GM03348 (cell line): ENCODE measurements around the gene CDON.

Source experiments
- DNase-seq: peaks from one replicate; pipeline ENCODE4 v3.0.0; 2012; ENCODE audit warnings: low spot score

CDON gene

GRCh38 chr11:125956391-125957134 lies 106.1 kb downstream of the CDON start:
- DNase-seq = no peak

- no peak for DNase-seq
These were observed 106.8 kb downstream of the CDON start for GRCh38 chr11:125955856-125956255.

DNA sequence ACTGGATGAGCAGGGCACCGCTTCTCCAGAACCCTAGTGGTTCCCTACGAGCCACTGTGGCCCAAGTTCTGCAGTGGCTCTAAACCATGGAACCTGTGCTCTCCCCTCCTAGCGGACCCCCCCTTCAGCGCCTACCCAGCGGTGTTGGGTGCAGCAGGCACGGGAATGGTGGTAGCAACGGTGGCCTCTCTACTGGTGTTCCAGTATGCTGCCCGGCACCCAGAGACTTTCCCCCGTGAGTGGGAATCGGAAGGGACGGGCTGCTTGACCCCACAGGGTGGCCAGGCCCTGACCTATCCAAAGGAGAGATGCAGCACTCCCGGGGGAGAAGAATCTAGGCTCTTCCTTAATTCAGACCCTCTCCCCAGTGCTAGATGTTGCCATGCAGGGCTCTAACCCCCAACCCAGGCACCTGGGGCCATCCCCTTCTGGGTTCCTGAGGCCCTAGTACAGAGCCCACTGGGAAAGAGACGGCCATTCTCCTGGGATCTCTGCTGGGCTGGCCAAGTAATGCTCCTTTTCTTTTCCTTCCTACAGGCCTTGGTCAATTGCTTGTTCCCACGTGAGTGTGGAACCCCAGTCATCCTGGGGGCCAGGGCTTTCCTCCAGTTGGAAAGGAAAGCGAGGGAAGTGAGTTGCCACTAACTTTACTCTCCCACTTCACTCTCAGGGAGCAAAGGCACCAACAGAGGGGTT lies 107.6 kb downstream of the CDON start:
- DNase-seq = no peak

GRCh38 chr11:125954123-125954944 lies 108.3 kb downstream of the CDON start:
- no peak for DNase-seq

DNA sequence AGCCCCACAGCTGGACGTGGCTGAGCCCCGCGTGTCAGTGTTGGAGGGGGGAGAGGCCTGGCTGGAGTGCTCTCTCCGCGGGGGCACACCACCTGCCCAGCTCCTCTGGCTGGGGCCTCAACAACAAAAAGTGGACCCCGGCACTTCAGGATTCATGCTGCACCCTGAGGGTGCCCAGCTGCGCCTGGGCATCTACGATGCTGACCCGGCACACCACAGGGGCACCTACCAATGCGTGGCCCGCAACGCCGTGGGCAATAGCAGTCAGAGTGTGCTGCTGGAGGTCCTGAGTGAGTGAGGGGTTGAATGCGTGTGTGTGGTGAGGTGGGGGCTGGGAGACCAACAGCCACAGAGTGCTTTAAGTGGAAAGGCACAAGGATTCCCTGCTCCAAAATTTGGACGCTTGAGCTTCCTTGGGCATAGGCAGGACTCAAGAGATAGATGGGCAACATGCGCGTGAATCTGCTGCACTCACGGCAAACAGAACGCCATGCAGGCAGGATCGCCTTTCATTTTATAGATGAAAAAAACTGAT lies 109.2 kb downstream of the CDON start:
- DNase-seq = no peak

GRCh38 chr11:125952973-125953372 lies 109.7 kb downstream of the CDON start:
- no peak for DNase-seq

DNA sequence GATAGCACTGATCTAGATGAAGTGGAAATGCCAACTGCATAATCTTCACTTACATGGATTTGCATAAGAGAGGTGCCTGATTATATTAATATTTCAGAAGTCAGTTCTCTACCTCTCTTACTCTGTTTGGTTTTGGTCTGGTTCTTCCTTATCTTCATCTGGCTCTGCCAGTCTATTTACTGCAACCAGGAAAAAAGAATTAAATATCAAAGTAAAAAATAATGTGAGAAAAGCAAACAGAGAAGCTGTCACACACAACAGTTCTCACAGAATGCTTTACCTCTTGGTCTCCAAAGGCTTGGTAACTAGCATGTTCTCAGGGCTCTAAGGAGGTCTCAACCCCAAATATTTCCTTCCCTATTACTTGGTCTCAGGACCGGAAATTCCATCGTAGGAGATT lies 110.1 kb downstream of the CDON start:
- no peak for DNase-seq

DNA sequence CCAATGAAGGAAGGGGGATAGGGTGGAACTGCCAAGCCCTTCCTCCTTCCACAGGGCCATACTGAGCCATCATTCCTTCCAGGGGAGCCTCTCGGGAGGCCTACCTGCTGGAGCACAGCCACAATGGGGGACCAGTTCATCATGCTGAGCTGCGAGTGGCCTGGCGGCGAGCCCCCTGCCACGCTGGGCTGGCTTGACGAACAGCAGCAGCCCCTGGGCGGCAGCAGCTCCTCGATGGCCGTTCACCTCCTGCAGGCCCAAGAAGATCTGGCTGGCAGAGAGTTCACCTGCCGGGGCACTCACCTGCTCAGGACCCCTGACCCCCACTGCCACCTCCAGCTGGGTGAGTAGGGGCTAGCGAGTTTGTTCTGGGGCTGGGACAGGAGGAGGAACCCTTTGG lies 110.9 kb downstream of the CDON start:
- DNase-seq = no peak

DNA sequence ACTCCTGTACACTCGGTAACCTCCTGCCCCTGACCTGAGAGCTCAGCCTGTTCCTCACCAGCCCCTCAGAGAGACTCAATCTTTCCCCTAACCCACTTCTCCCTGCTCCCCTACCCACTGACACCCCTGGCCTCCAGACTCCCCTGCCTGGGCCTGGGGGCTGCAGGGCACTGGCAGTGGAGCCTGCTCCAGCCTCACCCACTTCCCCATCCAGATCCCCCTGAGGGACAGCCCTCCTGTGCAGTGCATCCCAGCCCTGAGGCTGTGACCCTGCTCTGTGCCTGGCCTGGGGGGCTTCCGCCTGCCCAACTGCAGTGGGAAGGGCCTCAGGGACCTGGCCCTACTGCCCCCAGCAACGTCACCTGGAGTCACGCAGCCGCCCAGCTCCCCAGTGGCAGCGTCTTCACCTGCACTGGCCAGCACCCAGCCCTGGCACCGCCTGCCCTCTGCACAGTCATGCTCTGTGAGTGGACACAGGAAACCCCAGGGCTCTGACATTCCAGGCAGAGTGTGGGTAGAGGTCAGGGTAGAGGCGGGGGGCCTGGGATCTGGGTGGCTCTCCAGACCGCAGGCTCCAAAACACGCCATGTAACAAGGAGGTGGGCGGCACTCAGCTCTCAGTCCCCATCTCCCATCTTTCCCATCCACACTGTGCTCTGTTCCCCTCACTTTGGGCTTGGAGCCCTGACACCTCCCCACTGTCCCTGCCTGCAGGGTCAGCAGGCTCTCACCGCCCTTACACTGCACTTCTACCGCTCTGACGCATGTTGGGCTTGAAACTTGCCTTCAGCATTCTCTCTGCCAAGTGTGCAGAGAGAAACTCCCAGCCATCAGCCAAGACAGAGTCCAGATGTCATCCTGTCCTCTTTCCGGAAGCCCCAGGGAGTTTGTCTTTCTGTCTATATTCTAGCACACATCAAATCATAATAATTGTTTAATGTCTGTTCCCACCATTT lies 111.7 kb downstream of the CDON start:
- peak; percentile 45 for DNase-seq

DNA sequence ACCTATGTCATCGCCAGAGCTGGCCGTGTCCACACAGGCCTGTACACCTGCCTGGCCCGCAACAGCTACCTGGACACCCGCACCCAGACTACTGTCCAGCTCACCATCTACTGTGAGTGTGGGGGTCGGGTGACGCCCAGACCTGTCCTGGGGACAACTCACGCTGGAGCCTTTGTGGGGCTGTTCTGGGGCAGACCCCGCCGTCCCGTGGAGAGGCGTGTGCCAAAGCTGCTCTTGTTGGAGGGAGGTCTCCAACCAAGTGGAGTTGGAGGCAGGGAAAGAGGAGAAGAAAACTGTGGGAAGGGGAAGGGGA lies 112.5 kb downstream of the CDON start:
- DNase-seq = no peak

GRCh38 chr11:125949271-125950177 lies 113.1 kb downstream of the CDON start:
- no peak for DNase-seq

- no peak for DNase-seq
These were observed 114.2 kb downstream of the CDON start for GRCh38 chr11:125948278-125949051.

GRCh38 chr11:125947419-125948277 lies 115.0 kb downstream of the CDON start:
- no peak for DNase-seq

DNA sequence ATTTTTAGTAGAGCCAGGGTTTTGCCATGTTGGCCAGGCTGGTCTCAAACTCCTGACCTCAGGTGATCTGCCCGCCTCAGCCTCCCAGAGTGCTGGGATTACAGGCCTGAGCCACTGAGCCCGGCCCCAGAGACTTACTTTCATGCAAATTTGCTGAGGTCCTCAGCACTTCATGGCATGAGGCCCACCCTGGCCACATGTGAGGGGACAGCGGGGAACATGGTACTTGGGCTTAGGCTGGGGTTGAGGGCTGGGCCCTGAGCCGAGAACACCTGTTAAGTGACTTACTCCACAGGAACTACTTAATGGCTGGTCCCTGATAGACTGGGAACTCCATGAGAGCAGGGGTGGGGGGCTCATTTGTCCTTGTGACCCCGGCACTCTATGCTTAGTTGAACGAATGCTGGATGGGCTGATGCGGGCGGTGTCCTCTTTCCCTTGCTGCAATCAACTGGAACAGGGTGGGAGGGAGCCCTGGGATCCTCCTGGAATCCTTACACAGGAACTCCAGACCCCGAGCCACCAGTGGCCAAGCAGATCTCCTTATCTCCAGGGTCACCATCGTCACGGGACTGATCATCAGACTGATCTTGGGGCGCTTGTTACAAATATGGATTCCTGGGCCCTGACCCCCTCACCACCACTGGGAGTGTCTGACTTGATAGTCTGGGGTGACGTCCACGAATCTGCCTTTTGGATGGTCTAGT lies 115.8 kb downstream of the CDON start:
- no peak for DNase-seq

DNA sequence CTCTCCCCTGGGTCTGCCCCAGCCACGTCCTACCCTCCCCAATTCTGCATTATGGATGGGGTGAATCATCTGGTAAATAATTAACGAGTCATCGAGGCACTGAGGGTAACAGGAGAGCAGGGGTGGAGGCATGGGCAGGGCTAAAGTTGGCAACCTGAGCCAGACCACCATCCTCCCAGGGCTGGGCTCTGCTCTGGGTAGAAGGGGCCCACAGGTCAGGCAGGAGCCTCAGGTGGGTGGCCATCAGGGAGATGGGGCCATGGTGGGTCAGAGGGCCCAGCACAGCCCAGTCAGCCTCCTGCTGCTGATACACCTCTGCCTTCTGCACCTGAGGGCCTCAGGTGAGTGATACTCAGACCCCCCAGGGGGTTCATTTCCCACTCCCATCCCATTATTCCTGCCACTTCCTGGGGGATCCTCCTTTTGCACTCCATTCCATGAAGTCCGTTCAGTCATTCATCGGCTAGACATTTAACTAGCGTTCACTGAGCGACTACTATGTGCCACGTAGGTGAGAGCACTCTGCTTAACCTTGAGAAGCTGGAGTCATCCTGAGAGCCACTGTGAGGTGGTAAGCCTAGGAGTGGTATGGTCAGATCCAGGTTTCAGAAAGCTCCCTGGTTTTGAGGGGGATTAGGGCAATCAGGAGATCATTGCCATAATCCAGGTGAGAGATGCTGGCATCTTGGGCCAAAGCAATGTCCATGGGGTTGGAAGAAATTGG lies 116.7 kb downstream of the CDON start, which contains the start of gene VSIG10L2:
Gene VSIG10L2 (plus strand): TSS at position 248 of the 724 bp plus-strand sequence. CDS start 12 bp downstream, at position 260.
- no peak for DNase-seq

DNA sequence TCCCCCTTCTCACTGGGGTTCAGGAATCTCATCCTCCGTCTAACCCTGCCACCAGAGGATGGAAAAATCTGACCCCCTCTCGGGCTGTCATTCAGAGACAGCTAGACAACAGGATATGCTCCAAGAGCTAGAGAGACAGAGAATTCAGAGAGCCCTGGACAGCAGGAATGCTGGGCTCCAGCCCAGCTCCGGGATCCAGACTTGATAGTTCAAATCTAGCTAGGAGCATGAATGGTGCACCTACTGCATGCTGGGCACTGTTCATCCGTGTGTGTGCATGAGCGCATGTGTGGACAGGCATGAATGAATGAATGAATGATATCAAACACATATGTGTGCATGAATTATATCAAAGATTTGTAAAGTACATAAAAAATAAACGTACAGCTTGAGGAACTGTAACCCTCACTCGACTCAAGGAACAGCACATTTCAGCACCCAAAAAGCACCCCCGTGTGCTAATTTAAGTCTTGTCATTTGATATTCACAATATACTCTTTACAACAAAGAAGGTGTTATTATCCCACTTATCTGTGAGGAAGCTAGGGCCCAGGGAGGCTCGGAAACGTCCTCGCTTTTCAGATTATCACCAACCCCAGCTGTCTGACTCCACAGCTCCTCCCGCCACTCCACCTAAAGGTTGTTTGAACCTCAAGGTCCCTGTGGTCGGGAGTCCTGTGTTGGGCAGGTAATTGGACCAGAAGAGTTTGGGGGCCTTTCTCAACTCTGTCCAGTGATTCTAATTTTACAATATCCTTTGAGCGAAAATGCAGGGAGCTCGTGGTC lies 117.5 kb downstream of the CDON start:
- no peak for DNase-seq
